ENCODE measurements around the gene XBP1.

DNA sequence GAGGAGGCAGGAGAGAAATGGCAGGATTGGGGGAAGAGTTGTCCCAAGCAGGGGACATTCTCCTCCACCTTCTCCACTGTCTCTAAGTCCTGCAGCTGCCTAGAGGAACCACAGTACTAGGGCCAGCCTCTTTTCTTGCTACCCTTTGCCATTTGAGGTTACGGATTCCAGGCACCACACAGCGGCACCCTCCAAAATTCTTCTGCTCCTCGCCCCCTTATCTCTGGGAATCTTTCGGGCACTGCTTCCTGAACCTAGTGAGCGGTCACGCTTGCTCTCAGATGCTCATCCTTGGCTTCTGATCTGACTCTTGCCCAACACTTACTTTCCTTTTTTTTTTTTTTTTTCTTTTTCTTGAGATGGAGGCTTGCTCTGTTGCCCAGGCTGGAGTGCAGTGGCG is 26.6 kb upstream of the XBP1 start:
- TF ChIP-seq EZH2 (IDR thresholded peaks at IDR 0.05) (no peak), EZH2phosphoT487 (IDR thresholded peaks at IDR 0.05) (no peak)
